Measurements from ENCODE around the gene RNASEH2B. TPM values are rescaled to one million over a fixed set of nuclear protein-coding genes. Genes with fewer than 3 reads are reported as not detected.

The RNASEH2B gene
- total and polyA plus RNA-seq, 2 experiments from 2014 or later = 39.0 to 64.8 TPM

DNA sequence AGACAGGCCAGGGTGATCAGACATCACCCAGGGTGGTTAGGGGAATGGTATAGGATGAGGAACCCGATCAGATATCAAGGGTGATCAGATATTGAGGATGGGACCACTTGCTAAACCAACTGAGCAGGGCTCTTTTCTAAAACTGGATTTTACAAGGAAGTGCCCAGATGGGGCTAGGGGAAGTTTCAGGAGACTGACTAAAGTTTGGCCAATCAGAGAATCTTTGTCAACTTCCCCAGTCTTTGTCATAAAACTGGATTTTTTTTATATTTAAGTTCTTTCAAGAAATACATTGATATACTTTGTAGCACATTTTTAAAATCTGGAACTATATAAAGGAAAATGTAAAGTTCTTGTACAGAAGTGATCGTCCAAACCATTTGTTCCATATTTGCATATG is 35.6 kb upstream of the RNASEH2B start:
- Histone ChIP-seq H3K4me3 (no peak overlapping the region), H3K4me1 (ENCODE audit: insufficient read depth) (no peaks in the 10 kb centered on the region), H3K9me2 (ENCODE audit: insufficient read depth) (no peaks in the 10 kb centered on the region), H3K27ac (ENCODE audit: low read depth) (no peak overlapping the region), H2AFZ (no peak overlapping the region), H4K20me1 (replicated peaks; ENCODE audit: insufficient read depth) (no peaks in the 10 kb centered on the region), H3K79me2 (replicated peaks; ENCODE audit: insufficient read depth) (no peaks in the 10 kb centered on the region), H3K4me2 (no peak overlapping the region), H3F3A (replicated peaks; ENCODE audit: low read depth) (no peaks in the 10 kb centered on the region), H3K36me3 (ENCODE audit: insufficient read depth) (no peaks in the 10 kb centered on the region), H3K27me3 (ENCODE audit: insufficient read depth) (no peaks in the 10 kb centered on the region)
- no peak for DNase-seq (ENCODE audit: low spot score)
- Mint-ChIP-seq H3K4me3 (no peak overlapping the region), H3K36me3 (ENCODE audit: low read depth) (no peaks in the 10 kb centered on the region), H3K27ac (no peak overlapping the region), H3K4me1 (no peaks in the 10 kb centered on the region), H3K27me3 (ENCODE audit: insufficient read depth, low read depth, poor library complexity) (peaks cover 4% of the 10 kb centered on the region), H3K9me3 (no peaks in the 10 kb centered on the region)
- ATAC-seq = no peak
- TF ChIP-seq EZH2 (IDR thresholded peaks at IDR 0.05; ENCODE audit: low read depth, unreplicated experiment) (no peak), CTCF (conservative IDR thresholded peaks at IDR 0.05; ENCODE audit: low read depth in 2 of 2) (no peak), JUNB (IDR thresholded peaks at IDR 0.05; ENCODE audit: unreplicated experiment) (no peak), EZH2phosphoT487 (IDR thresholded peaks at IDR 0.05; ENCODE audit: unreplicated experiment) (no peak), STAT1 (IDR thresholded peaks at IDR 0.05; ENCODE audit: unreplicated experiment) (no peak)

DNA sequence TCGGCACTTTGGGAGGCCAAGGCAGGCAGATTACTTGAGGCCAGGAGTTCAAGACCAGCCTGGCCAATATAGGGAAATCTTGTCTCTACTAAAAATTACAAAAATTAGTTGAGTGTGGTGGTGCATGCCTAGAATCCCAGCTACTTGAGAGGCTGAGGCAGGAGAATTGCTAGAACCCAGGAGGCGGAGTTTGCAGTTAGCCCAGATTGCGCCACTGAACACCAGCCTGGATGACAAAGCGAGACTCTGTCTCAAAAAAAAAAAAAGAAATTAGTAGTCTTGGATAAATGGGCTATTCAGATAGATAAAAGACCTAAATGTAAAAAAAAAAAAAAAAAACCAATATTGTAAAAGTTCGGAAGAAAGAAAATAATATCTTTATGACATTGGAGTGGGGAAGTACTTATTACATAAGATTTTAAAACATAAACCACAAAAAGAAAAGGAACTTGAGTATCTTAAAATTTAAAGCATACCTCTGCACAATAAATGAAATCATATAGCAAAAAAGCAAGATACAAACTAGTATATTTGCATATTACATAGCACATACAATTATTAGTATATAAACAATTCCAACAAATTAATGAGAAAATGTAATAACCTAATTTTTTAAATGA is 26.7 kb upstream of the RNASEH2B start:
- ATAC-seq = no peak
- H3K4me1 Mint-ChIP-seq = no peaks in the 10 kb centered on the region
- no peak overlapping the region for H3K27ac Mint-ChIP-seq
- TF ChIP-seq CTCF (conservative IDR thresholded peaks at IDR 0.05; ENCODE audit: low read depth in 2 of 2) (no peak), ETS1 (IDR thresholded peaks at IDR 0.05) (no peak), EZH2phosphoT487 (IDR thresholded peaks at IDR 0.05; ENCODE audit: unreplicated experiment) (no peak), EZH2 (IDR thresholded peaks at IDR 0.05; ENCODE audit: low read depth, unreplicated experiment) (no peak), CREB1 (CRISPR knock-in tag; IDR thresholded peaks at IDR 0.05; ENCODE audit: low read depth) (no peak), STAT1 (IDR thresholded peaks at IDR 0.05; ENCODE audit: unreplicated experiment) (no peak), NANOG (IDR thresholded peaks at IDR 0.05; ENCODE audit: borderline replicate concordance) (no peak), ZNF114 (CRISPR knock-in tag; IDR thresholded peaks at IDR 0.05) (no peak), ZNF331 (CRISPR knock-in tag; IDR thresholded peaks at IDR 0.05; ENCODE audit: low read depth) (no peak)
- TF ChIP-seq, protein P1, sequence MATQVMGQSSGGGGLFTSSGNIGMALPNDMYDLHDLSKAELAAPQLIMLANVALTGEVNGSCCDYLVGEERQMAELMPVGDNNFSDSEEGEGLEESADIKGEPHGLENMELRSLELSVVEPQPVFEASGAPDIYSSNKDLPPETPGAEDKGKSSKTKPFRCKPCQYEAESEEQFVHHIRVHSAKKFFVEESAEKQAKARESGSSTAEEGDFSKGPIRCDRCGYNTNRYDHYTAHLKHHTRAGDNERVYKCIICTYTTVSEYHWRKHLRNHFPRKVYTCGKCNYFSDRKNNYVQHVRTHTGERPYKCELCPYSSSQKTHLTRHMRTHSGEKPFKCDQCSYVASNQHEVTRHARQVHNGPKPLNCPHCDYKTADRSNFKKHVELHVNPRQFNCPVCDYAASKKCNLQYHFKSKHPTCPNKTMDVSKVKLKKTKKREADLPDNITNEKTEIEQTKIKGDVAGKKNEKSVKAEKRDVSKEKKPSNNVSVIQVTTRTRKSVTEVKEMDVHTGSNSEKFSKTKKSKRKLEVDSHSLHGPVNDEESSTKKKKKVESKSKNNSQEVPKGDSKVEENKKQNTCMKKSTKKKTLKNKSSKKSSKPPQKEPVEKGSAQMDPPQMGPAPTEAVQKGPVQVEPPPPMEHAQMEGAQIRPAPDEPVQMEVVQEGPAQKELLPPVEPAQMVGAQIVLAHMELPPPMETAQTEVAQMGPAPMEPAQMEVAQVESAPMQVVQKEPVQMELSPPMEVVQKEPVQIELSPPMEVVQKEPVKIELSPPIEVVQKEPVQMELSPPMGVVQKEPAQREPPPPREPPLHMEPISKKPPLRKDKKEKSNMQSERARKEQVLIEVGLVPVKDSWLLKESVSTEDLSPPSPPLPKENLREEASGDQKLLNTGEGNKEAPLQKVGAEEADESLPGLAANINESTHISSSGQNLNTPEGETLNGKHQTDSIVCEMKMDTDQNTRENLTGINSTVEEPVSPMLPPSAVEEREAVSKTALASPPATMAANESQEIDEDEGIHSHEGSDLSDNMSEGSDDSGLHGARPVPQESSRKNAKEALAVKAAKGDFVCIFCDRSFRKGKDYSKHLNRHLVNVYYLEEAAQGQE (IDR thresholded peaks at IDR 0.05; ENCODE audit: unreplicated experiment) = no peak

More for the DNA sequence above, 26.7 kb upstream of the RNASEH2B start:
- Histone ChIP-seq H2AFZ (no peak overlapping the region), H3K27me3 (ENCODE audit: insufficient read depth) (no peaks in the 10 kb centered on the region), H3K79me2 (replicated peaks; ENCODE audit: insufficient read depth) (no peaks in the 10 kb centered on the region), H3K4me2 (no peak overlapping the region), H3K4me3 (no peak overlapping the region), H3F3A (replicated peaks; ENCODE audit: low read depth) (no peaks in the 10 kb centered on the region), H3K4me1 (ENCODE audit: insufficient read depth) (no peaks in the 10 kb centered on the region), H3K36me3 (ENCODE audit: insufficient read depth) (no peaks in the 10 kb centered on the region), H3K9me2 (ENCODE audit: insufficient read depth) (no peaks in the 10 kb centered on the region), H3K27ac (ENCODE audit: low read depth) (no peak overlapping the region), H4K20me1 (replicated peaks; ENCODE audit: insufficient read depth) (no peaks in the 10 kb centered on the region)
- H3K9me3 Mint-ChIP-seq = no peaks in the 10 kb centered on the region
- H3K4me3 Mint-ChIP-seq = no peak overlapping the region
- DNase-seq (ENCODE audit: low spot score) = no peak
- no peaks in the 10 kb centered on the region for H3K36me3 Mint-ChIP-seq (ENCODE audit: low read depth)
- no peaks in the 10 kb centered on the region for H3K27me3 Mint-ChIP-seq (ENCODE audit: insufficient read depth, low read depth, poor library complexity)

All from GM23338 (cell line).